Right hindlimb (tissue), 1 donor: Measurements from ENCODE around the gene DUSP2.

Source experiments
- DNase-seq: peaks from one replicate; pipeline ENCODE4 v3.0.0-alpha.2; 2018

DUSP2 gene

DNA sequence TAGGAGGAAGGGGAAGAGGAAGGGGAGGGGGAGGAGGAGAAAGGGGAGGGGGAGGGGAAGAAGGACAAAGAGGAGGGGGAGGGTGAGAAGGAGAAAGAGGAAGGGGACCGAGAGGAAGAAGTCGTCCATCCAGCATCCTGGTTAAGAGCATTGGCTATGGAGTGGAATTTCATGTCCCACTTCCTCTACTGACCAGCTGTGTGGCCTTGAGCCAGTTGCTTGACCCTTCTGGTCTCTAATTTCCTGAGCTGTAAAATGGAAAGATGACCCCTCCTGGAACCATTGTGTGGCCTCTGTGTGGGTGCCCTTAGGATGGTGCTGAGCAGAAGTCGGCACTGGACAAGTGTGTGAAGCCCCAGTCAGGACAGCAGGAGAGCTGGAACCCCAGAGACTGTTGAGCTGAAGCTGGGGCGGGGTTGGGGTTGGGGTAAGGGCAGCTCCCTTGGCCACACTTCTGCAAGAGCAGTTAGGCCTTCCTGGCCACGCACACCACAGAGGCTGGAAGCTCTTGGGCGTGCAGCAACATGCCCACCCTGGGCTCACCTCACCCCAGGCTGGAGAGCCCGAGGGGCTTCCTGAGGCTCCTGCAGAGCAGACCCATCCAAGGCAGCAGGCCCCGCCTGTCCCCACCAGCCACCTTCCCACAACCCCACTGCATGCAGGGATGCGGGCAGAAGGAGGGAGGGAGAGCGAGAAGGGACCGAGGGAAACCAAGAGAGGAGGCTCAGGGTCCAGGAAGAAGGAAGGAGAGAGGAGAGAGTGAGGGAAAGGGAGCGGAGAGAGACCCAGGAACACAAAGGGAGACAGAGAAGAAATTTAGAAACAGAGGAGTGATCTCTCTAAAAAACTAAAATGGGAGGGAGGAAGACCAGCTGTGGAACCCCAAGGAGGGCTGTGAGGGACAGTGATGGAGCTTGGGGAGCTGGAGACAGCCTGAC, 45.1 kb downstream of the DUSP2 start:
- DNase-seq: peak; percentile 18

DNA sequence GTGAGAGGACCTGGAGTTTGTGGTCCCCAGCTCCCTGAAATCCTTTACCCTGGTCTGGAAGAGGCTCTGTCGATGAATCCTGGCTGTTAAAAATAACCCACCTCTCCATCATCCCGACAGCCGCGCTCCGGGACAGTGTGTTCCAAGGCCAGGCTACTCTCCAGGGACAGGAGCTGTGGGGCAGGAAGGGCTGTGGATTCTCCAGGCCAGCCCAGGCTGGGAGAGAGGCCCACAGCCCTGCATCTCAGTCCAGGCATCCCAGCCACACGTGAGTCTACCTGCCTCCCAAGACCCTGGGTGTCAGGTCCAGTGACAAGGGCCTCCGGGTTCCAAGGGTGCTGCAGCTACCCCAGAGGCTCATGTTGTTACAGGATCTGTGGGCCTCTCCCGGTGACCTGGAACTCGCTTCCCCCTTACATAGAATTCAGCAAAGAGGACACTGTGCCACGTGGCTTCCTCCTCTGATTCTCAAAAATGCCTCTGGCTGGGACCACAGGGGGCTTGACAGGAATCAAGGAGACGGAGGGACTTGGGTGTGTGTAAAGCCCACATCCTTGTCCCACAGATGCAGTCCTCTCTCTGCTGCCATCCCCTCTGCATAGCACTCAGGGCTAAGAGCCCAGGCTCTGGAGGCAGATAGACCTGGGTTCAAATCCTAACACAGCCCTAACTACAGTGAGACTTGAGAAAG, 46.2 kb downstream of the DUSP2 start:
- peak; percentile 29 for DNase-seq

DNA sequence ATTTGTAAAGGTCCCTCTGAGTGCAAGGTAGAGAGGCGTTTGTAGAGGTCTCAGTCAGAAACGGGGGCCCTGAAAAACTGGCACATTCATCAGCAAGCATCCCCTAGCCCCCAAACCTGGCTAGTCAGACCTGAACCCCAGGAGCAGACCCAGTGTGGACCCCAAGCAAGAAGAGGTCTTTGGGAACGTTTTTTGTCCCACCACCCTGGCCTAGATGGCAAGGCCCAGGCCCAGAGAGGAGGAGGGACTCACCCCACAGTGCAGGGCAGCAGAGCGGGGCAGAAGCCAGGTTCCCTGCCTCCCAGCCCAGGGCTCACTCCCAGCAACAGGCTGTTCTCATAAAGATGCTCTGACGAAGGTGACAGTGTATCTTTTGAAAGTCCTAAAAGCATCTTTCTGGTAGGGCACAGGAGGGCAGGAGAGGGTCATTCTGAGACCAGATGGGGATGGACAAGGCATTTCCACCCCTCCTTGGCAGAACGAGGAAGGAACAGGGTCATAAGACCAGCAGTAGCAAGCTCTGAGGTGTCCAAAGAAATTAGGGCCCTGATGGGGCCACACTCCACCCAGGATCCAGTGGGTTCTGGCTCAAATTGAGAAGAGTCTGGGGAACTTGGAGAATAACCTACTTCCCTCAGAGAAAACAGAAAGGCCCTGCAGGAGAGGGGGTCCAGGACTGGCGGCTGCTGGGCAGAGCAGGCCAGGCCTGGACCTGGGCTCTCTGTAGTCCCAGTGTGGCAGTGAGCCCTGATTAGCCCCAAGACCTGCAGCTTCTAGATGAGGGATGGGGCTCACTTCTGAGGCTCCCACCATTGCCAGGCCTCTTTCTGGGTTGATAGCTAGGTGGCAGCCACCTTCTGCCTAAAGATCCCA, 47.1 kb downstream of the DUSP2 start:
- peak; percentile 11 for DNase-seq

DNA sequence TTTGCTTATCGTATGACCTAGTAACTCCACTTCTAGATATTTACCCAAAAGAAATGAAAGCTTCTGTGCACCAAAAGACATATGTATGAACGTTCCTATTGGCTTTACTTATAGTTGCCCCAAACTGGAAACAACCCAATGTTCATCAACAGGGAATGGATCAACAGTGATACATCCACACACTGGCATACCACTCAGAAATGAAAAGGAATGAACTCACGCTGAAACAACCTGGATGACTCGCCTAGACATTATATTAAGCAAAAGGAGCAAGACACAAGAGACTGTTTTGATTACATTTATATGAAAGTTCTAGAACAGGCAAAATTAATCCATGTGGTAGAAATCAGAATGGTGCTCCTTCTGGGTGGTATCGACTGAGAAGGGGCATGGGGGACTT, 47.8 kb downstream of the DUSP2 start:
- DNase-seq: no peak

DNA sequence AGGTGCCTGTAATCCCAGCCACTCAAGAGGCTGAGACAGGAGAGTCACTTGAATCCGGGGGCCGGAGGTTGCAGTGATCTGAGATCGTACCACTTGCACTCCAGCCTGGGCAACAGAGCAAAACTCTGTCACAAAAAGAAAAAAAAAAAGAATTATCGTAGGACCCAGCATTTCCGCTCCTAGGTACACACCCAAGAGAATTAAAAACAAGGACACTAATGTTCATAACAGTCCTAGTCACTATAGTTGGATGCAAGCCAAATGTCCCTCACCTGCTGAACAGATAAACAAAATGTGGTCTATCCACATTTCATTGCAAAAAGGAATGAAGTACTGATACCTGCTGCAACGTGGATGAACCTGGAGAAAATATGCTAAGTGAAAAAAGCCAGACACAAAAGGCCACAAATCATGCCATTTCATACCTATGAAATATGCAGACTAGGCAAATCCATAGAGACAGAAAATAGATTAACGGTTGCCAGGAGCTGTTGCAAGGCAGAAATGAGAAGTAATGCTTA, 50.1 kb downstream of the DUSP2 start:
- DNase-seq: no peak

DNA sequence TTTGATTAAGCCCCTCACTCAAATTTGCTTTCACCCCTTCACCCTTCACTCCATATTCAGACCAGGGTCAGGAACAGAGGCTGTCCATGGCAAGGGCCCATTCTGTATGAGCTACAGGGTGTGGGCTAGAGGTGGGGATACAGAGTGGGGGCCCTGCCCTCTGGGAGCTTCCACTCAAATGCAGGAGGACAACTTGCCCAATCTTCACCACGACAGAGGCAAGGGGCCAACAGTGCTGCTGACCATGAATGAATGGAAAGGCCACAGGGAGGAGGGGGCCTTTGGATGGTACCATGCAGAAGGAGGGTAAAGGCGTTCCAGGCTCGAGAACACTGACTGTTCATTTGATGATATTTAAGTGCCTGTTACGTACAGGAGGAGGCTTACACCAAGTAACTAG, 51.7 kb downstream of the DUSP2 start:
- no peak for DNase-seq
